Endometrial microvascular endothelial cells (primary cell): ENCODE measurements around the gene SEC14L2. TPM values are rescaled to one million over a fixed set of nuclear protein-coding genes. Genes with fewer than 3 reads are reported as not detected.

Experiments
- in situ Hi-C: cut with HindIII; loops from 2 replicates; pipeline ENCODE4 v1.10.0; 2017; ENCODE audit warnings: low sequenced_read_pairs, low pct_unique_long_range_greater_than_20kb; ENCODE audit errors: inconsistent ontology term
- total RNA-seq: library from RNA; depleted of rRNA; stranded (reverse); fragments of >200 nt; gene quantifications from one replicate; pipeline ENCODE4 v1.2.3, GENCODE V29; 2015; ENCODE audit errors: inconsistent ontology term

SEC14L2 gene
- total RNA-seq, 1 donor from 2014 or later: 48.2 TPM

GRCh38 chr22:30373331-30374325, 23.2 kb upstream of the SEC14L2 start:
- in situ Hi-C loops: no loop called here

DNA sequence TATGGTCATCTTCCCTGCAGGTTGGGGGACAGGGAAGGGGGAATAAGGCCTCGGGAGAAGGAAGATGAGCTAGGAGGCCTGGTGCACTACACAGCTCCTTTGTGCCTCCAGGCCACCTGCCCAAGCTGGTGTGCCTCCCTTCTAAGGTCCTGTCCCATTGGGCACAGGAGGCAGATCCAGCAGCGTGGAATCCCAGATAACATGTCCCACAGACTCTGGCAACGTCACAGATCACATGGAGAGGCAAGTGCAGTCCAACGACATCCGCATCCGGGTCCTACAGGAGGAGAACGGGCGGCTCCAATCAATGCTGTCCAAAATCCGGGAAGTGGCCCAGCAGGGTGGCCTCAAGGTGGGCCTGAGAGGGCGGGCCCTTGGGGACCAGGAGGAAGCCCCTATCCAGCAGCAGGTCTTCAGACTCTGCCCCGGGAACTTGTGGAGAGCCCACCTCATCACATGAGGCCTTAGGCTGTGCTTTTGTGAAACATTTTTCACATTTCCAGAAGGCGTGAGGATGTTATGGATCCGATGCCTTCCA, 21.4 kb upstream of the SEC14L2 start:
- in situ Hi-C loops: no loop called here

- in situ Hi-C loops: no loop called here
Measured at GRCh38 chr22:30380011-30380410, 16.8 kb upstream of the SEC14L2 start.

DNA sequence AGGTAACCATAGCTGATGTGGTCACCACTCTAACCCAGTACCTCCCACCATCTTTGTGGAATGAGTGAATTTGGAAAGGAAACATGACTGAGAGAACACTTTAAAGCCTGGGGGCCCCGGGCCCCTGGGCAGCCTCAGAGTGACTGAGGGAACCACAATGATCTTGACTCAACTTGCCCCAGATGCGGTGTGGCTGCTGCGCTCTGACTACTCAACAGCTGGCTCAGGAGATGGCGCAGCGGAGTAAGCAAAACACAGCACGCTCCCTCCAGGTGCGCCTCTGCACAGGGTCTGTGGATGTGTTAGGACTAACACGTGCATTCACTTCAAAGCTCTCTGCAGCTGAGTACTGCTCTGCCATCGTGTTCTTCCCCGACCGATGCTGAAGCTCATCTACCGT, 15.6 kb upstream of the SEC14L2 start:
- in situ Hi-C loops: no loop called here

DNA sequence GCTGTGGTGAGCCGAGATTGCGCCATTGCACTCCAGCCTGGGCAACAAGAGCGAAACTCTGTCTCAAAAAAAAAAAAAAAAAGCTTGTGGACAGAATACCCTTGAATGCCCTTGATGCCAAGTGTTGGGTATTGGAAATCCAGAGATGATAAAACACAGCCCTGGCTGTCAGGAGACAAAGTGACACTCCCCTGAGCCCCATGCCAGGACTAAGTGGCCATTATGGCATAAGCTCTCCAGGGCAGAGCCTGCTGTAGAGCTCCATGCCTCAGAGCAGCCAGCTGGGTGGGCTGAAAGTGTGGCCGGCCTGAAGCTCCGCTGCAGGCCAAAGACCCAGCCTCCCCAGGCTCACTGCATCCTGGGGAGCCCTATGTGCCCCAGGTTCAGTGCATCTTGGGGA, 14.5 kb upstream of the SEC14L2 start:
- in situ Hi-C loops: no loop called here

- in situ Hi-C loops: no loop called here
Measured at GRCh38 chr22:30383061-30383460, 13.8 kb upstream of the SEC14L2 start.

DNA sequence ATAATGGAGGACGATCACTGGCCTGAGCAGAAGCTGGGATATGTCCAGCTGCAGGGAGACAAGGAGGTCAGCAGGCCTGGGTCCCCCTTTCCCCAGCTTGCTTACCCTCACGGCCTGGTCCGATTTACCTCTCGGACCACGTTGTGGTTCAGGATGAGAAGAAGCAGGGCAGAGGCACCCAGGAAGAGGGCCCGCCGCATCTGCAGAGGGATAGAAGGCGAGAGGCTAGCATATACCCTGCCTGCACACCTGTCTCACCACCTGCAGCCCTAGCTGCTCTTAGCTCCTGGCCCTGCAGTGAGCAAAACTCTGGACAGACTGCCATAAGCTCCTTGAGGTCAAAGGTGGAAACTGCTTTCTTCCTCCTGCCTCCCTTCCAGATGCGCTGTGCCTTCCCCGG, 10.9 kb upstream of the SEC14L2 start:
- in situ Hi-C loops: no loop called here

GRCh38 chr22:30386608-30386959, 10.2 kb upstream of the SEC14L2 start:
- in situ Hi-C loops: no loop called here

- in situ Hi-C loops: no loop called here
Measured at GRCh38 chr22:30386960-30387827, 9.6 kb upstream of the SEC14L2 start, which contains the start of gene RNF215. Gene RNF215 (minus strand): TSS chr22:30387411. CDS start chr22:30387313, 98 bp downstream.

DNA sequence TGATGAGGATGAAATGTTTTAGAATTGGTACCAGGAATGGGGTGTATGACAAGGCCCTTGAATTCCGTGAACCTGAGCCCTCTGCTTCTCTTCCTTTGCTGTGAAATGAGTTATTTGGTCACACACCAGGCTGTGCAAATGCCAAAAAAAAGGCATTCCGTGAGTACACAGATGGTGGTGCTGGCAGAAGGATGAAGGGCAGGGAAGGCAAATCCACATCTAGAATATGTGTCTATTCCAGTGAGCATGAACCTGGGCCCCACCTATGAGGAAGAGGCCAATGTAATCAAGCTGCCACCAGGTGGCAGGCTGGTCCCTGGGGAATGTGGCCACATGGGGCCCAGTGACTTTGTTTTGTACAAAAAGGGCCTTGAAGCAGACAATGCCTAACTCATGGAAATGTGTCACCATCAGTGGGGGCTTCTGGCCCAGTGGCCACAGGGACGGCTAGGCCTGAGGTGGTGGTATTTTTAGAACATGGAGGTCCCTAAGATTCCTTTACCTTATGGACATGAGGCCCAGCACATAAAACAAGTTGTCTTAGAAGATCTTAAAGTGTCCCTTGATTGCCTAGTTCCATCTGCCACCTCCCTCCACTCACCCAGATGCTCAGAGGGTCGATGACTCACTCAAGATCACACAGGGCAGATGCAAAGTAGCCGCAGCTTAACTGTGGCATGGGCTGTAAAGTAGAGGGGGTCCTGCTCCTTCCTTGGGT, 5.7 kb upstream of the SEC14L2 start:
- in situ Hi-C loops: no loop called here

GRCh38 chr22:30392661-30393321, 4.0 kb upstream of the SEC14L2 start:
- in situ Hi-C loops: no loop called here

DNA sequence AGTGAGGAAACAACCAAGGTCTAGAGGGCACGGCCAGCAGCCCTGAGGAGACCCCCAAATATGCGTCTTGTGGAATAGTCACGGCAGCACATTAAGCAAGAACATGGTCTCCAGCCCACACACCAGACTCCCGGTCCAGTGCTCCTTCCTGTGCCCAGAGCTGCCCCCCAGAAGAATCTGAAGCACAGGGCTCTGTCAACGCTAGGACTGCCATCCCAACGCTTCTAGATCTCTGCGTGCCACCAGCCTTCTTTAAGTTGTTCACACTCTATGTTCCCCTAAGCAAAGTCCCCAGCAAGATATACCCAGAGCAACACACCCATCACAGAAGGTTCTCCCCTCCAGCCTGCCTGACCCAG, 3.5 kb upstream of the SEC14L2 start:
- in situ Hi-C loops: no loop called here

- in situ Hi-C loops: no loop called here
Measured at GRCh38 chr22:30393885-30394284, 2.9 kb upstream of the SEC14L2 start.

DNA sequence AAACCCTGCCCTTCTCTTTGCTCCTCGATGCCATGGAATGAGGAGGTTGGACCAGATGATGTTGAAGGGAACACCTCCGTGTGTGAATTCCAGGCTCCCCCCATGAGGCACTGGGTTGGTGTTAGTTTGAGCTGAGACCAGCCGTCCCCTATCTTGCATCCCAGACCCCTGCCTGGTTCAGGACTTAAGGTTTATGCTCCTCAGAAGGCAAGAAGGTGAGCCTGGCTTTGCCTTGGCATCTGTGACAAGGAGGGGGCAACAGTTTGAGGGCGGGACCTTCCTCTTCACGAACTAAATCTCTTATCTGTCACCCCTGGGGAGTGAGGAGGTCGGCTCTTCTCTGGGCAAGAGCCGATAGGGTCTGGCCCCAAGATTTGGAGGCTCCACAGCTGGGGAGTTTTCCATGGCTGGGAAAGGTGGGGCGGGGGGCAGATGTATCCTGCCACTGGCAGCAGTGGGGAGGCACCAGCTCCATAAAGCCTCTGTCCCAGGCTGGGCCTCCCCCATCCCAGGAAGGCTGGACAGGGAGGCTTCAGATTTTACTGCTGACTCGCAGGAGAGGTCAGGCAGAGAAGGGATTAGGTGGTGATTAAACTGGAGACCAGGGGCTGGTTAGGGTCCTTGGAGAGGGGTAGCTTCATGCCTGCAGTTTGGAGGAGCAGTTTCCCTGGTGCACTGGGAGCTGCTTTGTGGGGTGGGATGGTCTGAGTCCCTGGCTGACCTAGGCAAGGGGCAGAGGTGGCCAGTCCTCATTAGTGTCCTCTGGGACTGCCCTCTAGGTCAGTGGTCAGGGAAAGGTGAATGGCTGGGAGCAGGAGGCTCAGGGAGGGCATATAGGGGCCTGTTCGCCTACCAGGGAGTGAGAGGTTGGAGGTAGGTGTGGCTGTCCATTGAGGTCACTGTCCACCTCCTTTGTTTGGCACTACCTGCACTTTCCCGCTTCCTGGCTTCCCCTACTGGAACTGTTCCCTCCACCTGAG, 1.1 kb downstream of the SEC14L2 start:
- in situ Hi-C loops: no loop called here

DNA sequence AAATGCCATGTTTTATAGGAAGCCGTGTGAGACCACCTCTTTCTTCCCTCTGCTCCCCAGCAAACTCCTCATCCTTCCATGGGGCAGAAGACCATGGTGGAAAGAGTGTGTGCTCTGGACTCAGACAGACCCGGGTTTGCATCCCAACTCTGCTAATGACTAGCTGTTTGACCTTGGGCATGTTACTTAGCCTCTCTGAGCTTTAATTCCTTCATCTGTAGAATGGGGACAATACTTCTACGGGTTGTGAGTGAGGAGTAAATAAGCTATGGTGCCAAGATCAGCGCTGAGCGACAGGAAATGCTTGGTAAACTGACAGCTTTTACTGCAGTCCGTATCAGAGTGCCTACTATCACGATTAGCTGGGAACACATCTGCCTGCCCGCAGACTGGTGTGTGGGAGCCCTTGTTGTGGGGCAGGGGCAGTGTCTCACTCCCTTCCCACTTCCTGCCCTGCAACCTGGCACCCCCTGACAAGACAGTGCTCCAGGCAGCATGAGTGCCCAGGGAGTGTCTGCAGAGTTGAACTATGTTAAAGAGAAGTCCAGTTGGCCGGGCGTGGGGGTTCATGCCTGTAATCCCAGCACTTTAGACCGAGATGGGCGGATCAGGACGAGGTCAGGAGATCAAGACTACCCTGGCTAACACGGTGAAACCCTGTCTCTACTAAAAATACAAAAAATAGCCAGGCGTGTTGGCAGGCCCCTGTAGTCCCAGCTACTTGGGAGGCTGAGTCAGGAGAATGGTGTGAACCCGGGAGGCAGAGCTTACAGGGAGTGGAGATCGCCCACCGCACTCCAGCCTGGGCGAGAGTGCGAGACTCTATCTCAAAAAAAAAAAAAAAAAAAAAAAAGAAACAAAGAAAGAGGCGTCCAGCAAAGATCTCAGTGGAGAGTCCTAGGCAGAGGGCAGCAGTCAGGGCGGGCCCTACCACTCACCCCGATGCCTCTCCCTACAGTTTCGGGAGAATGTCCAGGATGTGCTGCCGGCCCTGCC, 2.2 kb downstream of the SEC14L2 start:
- in situ Hi-C loops: no loop called here

GRCh38 chr22:30399718-30400117, 2.9 kb downstream of the SEC14L2 start:
- in situ Hi-C loops: no loop called here
